NCI-H1436 (cell line): ENCODE results near the gene ERC1.
"Not testable (repeated sequence)": the region's sequence is repeated elsewhere in the genome, so short reads cannot be mapped to it uniquely, and the experiment has no call there.

Experiments used
- DNase-seq: peaks from one replicate; lab custom pipeline; 2025; lab: John Stamatoyannopoulos, UW

The ERC1 gene

DNA sequence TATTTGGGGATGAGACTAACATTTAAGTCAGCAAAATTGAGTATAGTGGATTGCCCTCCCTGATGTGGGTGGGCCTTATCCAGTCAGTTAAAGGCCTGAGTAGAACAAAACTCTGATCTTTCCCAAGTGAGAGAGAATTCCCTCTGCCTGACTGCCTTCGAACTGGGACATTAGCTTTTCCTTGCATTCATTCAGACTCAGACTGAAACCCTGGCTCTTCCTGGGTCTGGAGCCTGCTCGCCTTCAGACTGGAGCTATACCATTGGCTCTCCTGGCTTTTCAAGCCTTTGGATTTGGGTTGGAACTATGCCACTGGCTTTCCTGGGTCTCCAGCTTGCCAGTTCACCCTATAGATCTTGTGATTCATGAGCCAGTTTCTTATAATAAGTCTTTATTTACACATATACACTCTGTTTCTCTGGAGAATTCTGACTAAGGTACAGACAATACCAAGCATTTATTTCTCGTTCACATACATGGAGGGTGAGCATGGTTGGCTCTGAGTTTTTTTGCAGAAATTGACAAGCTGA, 296.5 kb downstream of the ERC1 start:
- DNase-seq: no peak

DNA sequence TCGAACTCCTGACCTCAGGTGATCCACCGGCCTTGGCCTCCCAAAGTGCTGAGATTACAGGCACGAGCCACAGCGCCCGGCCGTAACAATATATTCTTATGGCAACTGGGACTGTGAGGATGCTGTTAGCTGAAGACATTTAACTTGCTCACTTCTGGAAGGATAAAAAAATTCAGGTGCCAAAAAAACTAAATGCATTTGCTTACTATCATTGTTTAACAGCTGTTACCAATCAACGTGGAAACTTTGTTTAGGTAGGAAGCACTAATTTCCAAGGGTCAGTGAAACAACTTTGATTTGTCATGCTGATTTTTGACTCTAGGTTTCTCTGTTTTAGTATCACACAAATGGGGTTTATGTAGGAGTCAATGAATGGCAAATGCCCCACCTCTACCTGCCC, 297.3 kb downstream of the ERC1 start:
- no peak for DNase-seq

DNA sequence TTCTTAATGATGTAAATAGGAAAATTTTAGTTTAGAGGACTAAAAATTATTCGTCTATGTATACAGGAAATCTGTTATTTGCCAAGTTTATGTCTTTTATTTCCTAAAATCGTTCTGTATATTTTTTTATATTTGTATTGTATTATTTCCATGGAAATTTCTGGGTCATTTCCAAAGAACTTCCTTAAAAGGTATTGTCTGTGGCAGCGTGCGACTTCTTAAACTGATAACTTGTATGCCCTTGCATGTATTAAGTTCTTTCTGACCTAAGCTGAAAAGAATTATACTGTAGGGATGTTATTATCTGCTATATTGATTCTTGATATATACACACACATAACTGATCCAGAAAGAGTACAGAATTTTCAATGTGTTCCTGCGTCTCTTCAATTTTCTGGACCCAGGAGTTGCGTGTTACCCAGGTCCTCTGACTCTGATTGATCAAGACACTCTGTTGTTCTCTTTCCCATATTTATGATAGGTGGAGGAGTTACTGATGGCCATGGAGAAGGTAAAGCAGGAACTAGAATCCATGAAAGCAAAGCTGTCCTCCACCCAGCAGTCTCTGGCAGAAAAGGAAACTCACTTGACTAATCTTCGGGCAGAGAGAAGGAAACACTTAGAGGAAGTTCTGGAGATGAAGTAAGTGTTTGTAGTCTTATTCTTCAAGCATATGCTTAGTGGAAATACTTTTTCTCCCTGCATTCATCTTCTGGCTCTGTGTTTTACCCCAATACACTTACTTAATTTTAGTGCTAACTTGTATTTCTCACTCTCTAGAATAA, 298.5 kb downstream of the ERC1 start:
- no peak for DNase-seq

DNA sequence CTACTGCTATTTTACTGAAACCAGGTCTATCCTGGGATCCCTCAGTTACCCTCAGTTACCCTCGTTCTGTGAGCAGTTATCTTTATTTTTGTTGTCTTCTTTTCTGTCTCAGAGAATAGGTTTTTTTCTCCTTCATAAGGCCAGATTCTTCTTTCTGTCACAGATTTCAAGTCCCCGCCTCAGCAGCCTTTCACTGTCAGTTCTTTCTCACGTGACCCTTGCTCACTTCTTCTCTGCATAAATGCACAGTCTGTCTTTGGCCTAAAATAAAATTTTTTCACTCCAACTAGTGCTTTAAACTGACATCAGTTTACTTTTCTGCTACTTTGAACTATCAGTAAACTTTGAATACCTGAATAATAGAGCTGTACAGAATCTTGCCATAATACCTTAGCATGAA, 299.7 kb downstream of the ERC1 start:
- no peak for DNase-seq

DNA sequence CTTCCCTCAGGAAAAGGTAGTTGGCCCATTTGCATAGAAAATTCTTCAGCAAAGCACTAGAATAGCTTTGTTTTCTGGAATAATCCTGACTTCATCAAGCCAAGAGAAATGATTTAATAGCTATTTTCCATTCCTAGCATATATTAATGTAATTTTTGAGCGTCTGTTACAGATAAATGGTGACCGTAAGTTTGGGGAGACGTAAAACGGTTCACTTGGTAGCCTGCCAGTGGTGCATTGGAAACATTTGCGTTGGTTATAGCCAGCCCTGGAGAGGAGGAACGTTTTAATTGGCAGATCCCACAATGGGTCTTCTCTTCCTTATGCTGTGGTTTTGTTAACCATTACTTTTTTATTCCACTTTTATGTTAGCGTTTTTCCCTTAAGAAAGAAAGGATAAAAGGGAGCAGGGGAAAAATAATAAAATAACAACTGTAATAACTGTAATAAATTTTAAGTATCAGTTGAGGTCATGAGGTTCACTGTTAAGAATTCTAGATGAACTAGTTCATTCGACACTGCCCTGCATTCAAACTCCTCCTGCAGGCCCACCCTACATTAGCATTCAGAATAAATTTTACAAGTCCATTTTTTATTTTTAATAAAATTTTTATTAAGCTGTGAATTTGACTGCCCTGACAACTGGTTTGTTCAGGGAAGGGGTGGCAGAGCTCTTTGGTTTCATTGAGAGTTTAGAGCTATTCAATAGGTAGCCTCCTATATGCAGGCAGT, 300.7 kb downstream of the ERC1 start:
- DNase-seq: no peak

DNA sequence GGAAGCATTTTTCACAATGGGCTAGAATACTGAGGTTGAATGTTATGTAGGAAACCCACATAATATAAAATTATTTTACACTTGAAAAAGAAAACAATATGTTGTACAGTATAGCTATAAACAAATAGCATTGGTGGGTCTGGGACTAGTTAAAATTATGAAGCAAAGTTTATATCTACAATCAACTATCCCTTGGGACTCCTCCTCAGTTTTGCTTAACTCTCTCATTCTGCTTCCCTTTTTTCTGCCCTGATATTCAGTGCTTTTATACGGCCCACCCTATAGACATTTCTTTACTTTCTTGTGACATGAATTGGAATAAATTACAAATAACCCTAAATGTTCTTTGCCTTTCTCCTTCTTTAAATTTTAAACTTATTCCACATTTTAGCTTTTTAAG, 302.9 kb downstream of the ERC1 start:
- no peak for DNase-seq

DNA sequence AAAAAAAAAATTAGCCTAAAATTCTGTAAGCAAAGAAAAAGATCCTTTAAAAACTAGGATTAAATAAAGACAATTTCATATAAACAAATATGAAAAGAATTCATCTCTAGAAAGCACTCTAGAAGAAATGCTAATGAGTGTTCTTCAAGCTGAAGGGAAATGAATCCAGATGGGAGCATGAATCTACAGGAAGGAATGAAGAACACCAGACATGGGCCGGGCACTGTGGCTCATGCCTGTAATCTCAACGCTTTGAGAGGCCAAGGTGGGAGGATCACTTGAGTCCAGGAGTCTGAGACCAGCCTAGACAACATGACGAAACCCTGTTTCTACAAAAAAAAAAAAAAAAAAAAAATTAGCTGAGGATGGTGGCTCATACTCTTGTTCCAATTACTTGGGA, 306.2 kb downstream of the ERC1 start:
- no peak for DNase-seq

DNA sequence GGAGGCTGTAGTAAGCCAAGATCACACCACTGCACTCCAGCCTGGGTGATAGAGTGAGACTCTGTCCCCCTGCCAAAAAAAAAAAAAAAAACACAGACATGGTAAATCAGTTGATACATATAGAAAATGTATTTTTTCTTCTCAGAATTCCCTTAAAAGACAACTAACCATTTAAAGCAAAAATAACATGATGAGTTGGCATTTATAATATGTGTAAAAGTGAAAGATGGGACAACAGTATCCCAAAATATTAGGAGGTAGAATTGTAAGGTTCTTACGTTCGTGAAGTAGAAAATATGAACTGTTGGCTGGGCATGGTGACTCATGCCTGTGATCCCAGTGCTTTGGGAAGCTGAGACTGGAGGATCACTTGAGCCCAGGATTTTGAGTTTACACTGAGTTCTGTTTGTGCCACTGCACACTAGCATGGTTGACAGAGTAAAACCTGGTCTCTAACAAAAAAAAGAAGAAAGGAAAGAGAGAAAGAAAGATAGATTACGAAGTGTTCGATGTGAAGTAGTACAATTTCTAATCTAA, 306.7 kb downstream of the ERC1 start:
- no peak for DNase-seq

DNA sequence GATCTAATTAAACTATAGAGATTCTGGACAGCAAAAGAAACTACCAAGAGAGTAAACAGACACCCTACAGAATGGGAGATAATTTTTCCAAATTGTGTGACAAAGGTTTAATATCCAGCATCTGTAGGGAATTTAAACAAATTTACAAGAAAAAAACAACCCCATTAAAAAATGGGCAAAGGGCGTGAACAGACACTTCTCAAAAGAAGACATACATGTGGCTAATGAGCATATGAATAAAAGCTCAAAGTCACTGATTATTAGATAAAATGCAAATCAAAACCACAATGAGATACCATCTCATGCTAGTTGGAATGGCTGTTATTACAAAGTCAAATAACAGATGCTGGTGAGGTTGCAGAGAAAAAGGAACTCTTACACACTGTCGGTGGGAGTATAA, 309.4 kb downstream of the ERC1 start:
- DNase-seq: no peak

DNA sequence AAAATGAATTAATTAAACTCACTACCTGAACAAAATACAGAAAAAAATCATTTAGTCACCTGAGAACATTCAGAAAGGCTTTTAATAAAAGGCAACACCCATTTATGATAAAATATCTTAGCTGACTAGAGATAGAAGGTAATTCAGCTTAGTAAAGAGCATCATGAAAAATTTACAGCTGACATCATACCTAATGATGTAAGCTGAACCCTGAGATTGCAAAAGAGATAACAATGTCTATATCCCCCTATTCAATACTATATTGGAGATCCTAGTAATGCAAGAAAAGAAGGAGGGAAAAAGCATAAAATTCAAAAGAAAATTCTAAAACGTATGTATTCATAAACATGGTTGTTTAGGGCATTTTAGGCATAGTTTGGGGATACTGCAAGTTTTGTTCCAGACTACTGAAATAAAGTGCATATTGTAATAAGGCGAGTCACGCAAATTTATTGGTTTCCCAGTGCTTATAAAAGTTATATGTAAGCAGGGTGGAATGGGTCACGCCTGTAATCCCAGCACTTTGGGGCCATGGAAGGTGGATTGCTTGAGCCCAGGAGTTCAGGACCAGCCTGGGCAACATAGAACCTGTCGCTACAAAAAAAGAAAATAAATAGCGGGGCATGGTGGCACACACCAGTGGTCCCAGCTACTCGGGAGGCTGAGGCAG, 311.3 kb downstream of the ERC1 start:
- no peak for DNase-seq

DNA sequence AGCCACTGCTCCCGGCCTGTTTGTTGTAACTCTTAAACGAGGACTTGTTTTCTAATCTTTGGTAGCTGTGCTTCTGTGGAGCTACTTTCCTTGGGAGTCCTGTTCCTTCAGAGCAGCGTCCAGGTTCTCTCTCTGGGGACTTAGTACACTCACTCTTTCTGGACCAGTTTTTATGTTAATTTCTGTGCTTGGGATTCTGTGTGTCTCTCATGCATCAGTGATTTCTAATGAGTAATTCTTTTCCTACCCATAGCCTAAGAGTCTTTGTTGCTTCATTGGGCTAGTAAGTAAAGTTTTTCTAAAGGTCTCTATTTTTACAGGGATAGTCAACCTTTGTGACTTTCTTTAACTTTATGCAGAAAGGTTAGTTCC, 314.0 kb downstream of the ERC1 start:
- DNase-seq: no peak

DNA sequence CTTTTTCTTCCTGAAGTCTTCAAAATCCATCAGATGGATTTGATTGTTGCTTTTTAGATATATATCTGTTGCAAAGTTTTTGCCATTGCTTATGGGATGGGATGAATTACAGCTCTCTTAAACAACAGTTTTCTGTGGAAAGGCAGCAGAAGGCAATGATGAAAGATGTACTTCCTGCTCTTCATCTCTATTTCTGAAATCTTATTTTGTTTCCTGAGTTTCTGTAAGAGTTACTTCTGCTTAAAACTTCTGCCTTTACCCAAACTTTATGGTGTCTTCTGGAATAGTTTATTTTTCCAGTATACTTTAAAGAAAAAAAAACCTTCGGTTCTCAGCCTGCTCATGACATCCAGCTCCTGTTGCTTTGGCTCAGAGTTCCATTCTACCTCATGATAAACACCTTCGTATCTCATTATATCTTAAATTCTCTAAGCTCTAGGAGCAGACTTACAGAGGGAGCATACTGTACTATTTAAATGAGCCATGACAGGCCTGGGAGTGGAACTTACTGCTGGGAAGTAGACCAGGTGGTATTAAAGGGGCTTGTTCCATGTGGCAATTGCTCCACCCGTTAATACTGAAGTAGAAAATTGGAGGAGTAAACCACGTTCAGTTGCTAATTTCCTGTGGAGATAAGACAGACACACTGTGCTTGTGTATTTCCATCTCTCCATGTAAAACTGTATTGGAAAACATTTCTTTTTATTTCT, 314.9 kb downstream of the ERC1 start:
- no peak for DNase-seq

DNA sequence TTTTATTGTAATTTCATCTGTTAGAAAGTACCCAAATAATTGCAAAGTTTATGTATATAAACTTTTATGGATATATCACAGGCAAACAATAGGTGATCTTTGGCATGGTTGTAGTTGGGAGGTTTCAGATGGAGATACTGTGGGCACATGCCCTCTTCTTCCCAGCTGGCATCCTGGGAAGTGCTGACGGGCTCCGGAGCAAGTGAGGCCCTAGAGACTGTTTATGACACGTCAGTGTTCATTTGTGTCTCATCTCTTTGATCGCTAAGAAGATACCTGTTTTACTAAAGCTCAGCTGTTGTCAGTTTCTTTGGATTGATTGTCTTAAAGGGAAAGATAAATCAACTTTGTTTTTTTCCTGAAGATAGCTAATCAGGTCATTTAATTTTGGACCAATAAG, 315.8 kb downstream of the ERC1 start:
- DNase-seq: no peak

DNA sequence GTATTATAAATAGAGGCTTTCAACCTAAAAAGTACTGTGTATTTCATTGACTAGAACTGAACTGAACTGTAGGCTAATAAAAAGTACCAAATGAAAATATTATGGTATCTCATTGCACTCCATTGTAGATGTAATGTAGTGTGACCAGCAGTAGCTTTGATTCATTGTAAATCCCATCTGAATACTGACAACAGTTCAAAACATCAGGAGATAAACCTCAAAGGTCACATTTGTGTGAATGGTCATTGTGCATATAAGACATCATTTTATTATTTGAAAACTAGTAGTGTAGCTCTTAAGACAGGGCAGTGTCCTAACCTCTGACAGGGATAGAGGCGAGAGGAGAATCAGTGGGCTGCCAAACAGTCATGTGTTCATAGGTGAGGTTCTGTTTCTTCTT, 316.8 kb downstream of the ERC1 start:
- DNase-seq: no peak

DNA sequence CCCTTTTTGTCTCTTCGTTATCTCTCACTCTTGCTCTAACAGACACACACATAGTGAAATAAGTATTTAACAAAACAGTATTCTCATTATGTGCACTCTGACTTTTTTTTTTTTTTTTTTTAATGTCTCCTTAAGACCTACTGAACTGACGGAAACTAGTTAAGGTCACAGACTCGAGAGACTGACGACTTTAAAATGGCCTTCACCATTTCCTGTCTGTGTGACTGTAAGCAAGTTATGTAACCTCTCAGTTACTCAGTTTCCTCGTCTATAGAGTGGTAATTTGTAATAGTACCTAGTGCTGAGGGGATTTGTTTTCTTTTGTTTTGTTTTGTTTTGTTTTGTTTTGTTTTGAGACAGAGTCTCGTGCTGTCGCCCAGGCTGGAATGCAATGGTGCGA, 318.6 kb downstream of the ERC1 start:
- DNase-seq: no peak

DNA sequence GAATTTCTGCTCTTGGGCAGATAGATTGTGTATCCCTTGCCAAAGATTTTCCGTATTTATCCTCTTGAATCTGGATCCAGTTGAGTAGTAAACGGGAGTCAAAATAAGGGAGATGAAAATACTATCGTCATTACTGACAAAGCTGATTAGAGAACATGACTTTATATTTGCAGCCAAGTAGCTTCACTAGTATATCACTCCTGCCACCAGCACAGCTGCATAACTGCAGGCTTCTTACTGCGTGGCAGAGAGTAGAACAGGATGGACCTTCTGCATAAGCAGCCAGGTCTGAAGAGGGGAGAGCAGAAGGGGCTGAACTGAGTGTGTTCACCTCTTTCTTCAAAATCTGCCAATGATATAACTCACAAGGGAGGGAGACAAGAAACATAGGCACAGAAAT, 319.6 kb downstream of the ERC1 start:
- no peak for DNase-seq

DNA sequence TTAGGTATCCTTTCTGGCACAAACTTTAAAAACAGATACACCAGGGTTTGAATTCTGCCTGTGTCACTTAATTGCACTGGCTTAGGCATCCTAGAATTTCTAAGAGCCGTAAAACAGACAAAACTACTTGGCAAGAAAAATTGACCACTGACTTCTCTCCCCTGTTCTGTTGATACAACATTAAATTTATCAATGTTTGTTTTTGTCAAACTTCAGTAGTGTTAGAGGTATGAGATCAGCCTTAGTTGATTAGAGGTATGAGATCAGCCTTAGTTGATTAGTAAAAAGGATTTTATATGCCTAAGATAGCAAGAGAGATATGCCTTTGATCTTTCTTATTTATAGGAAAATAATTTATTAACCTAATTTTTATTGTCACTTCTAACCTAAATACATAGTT, 320.1 kb downstream of the ERC1 start:
- no peak for DNase-seq

DNA sequence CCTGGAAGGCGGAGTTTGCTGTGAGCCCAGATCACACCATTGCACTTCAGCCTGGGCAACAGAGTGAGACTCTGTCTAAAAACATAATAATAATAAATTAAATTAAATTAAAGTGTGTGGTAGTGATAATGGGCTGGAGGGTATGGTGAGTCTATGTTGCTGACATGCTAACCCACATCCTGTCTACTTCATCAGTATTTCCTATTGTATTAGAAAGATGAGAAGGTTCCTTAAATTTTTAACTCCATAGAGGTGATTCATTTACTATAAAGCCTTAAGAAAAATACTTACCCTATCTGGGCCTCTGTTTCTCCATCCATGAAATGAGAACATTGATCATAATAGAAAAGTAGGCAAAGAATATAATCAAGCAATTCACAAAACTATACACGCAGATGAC, 322.9 kb downstream of the ERC1 start:
- DNase-seq: no peak

DNA sequence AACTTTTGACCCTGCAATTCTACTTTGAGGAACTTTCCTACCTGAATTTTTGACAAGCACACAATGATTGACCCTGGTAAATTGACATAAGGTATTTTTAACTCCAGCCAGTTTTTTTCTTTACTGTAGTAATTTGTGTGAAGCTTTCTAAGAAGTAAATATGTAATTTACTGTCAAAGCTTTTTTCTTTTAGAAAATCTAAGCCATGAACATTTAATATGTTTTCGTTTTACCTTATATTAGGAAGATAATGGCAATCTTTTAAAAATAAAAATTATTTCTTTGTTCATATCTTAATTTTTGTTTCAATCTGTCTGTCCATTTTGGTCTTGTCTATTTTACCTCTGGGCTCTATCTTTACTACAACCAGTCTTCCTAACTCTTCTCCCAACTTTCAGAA, 323.5 kb downstream of the ERC1 start:
- no peak for DNase-seq

DNA sequence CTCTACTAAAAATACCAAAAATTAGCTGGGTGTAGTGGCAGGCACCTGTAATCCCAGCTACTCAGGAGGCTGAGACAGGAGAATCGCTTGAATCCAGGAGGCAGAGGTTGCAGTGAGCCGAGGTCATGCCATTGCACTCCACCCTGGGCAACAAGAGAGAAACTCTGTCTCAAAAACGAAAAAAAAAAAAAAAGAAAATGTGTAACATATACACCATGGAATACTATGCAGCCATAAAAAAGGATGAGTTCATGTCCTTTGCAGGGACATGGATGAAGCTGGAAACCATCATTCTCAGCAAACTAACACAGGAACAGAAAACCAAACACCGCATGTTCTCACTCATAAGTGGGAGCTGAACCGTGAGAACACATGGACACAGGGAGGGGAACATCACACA, 326.0 kb downstream of the ERC1 start:
- DNase-seq: not testable (repeated sequence)

DNA sequence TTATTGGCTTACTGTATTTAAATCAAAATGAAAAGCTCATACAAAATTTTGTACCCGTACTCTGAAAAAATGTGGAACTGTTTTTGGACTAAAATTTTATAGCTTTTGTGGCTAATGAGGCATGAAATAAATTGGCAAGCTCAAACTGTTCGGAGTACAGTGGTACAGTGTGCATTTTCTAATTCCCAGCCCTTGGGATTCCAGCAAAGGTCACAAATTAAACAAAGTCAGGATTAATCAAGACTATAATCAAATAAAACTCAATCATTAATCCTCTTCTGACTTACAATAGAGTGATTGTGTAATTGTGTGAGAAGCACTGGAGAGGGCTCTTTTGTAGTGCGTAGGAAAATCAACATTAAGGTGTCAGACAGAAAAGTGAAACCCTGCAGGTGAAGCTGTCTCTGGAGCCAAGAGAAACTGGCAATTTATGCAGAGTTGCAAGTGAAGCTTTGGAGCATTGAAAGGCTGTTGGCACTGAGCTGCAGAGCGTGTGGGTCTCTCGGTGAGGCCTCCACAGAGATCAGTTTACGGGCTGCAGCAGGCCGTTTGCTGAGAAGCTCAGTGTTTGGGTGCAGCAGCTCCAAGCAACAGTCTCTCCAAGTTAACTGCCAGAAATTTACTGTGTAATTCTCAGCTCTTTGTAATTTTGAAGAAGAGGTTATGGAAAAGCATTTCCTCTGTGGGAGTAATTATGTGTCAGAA, 327.5 kb downstream of the ERC1 start:
- DNase-seq: peak; percentile 60
